VCaP (cell line): ENCODE results near the gene CAPS.

Experiments used
- H3K27ac ChIP-seq: fragments of 450-650 bp; 2 replicates; pipeline ENCODE4 v1.5.1; 2017
- CTCF ChIP-seq: fragments of 450-650 bp; conservative IDR thresholded peaks from 2 replicates; pipeline ENCODE4 v1.5.1; 2017; ENCODE audit warnings: mild to moderate bottlenecking, moderate library complexity

Gene CAPS

GRCh38 chr19:5940260-5941208 is 26.5 kb downstream of the CAPS start:
- H3K27ac ChIP-seq: no peak overlapping the region

GRCh38 chr19:5941673-5942072 is 27.6 kb downstream of the CAPS start:
- no peak for TF ChIP-seq CTCF
- H3K27ac ChIP-seq: no peak overlapping the region

More at GRCh38 chr19:5940260-5941208, 26.5 kb downstream of the CAPS start:
- no peak for TF ChIP-seq CTCF

- no peak for TF ChIP-seq CTCF
- H3K27ac ChIP-seq: no peak overlapping the region
Measured at GRCh38 chr19:5943045-5943444, 29.0 kb downstream of the CAPS start.

GRCh38 chr19:5943623-5944022 is 29.6 kb downstream of the CAPS start:
- H3K27ac ChIP-seq: no peak overlapping the region
- no peak for TF ChIP-seq CTCF

GRCh38 chr19:5947435-5947834 is 33.4 kb downstream of the CAPS start:
- no peak for TF ChIP-seq CTCF
- H3K27ac ChIP-seq: no peak overlapping the region

GRCh38 chr19:5948752-5949564 is 34.9 kb downstream of the CAPS start:
- no peak overlapping the region for H3K27ac ChIP-seq
- TF ChIP-seq CTCF: no peak

GRCh38 chr19:5949792-5950305 is 35.8 kb downstream of the CAPS start:
- H3K27ac ChIP-seq: no peak overlapping the region
- TF ChIP-seq CTCF: no peak
